Colonic mucosa (tissue), 4 donors: ENCODE measurements around the gene TSPAN10. TPM values are rescaled to one million over a fixed set of nuclear protein-coding genes. Genes with fewer than 3 reads are reported as not detected.

Experiments used
- DNase-seq: peaks from one replicate; pipeline ENCODE4 v3.0.0-alpha.2; 2020
- H3K27ac ChIP-seq: fragments of 200-600 bp; one replicate; pipeline ENCODE4 v1.8.0; 2021
- H3K27me3 ChIP-seq: fragments of 200-600 bp; one replicate; pipeline ENCODE4 v1.8.0; 2021
- H3K36me3 ChIP-seq: fragments of 200-600 bp; one replicate; pipeline ENCODE4 v1.8.0; 2021
- H3K4me1 ChIP-seq: fragments of 200-600 bp; one replicate; pipeline ENCODE4 v1.8.0; 2021; ENCODE audit warnings: mild to moderate bottlenecking
- H3K4me3 ChIP-seq: fragments of 200-600 bp; one replicate; pipeline ENCODE4 v1.8.0; 2021
- H3K9ac ChIP-seq, 2 donors: one replicate each; pipeline ENCODE4 v1.7.0; 2013; ENCODE audit warnings: control low read depth in 2 of 2, low read depth in 2 of 2, low read length in 2 of 2
- H3K9me3 ChIP-seq: fragments of 200-600 bp; one replicate; pipeline ENCODE4 v1.8.0; 2021
- CTCF ChIP-seq: fragments of 200-600 bp; IDR thresholded peaks from one replicate; pipeline ENCODE4 v1.8.0; 2022; ENCODE audit warnings: antibody characterized with exemption, mild to moderate bottlenecking
- intact Hi-C: fragments of 100-400 bp; cut with DNase I; formaldehyde crosslinking; loops from one replicate; pipeline ENCODE4 v1.14.1; 2022
- total RNA-seq, 2 donors: library from RNA; stranded (reverse); fragmentation: NEBNext Ultra II Directional in 1 of 2; extraction: Animal tissue kit (Norgen Biotek cat#: 25700) in 1 of 2; gene quantifications; one replicate each; pipeline ENCODE4 v1.2.1, GENCODE V29; 2021
- donor health status: healthy.
- donor health status: DM: no; HTN: no; CAD: no.
- donor health status: DM: no; HTN: no; CAD: no.

The TSPAN10 gene
- total RNA-seq, 2 donors from 2014 or later: 0.25 to 0.32 TPM

GRCh38 chr17:81682565-81683207, 45.7 kb downstream of the TSPAN10 start:
- intact Hi-C loops: no loop called here
- no peaks in the 10 kb centered on the region for H3K27me3 ChIP-seq
- peak overlapping the region; percentile 94 to 96 for H3K9ac ChIP-seq
- peaks cover 8% of the 10 kb centered on the region for H3K4me1 ChIP-seq
- no peak for DNase-seq
- no peak overlapping the region for H3K27ac ChIP-seq
- TF ChIP-seq CTCF: no peak
- H3K9me3 ChIP-seq: no peaks in the 10 kb centered on the region
- peaks cover 12% of the 10 kb centered on the region for H3K36me3 ChIP-seq
- H3K4me3 ChIP-seq: peak overlapping the region; percentile 99

- peak overlapping the region; percentile 94 to 96 for H3K9ac ChIP-seq
- no peaks in the 10 kb centered on the region for H3K9me3 ChIP-seq
- no peak for DNase-seq
- intact Hi-C loops: no loop called here
- H3K27ac ChIP-seq: peak overlapping the region; percentile 55
- TF ChIP-seq CTCF: no peak
- H3K4me3 ChIP-seq: peak overlapping the region; percentile 99
- H3K36me3 ChIP-seq: peaks cover 12% of the 10 kb centered on the region
- H3K4me1 ChIP-seq: peaks cover 8% of the 10 kb centered on the region
- H3K27me3 ChIP-seq: no peaks in the 10 kb centered on the region
These were observed 46.2 kb downstream of the TSPAN10 start for GRCh38 chr17:81683208-81683583.

GRCh38 chr17:81683584-81684441, 46.8 kb downstream of the TSPAN10 start, which contains the start of the genes ARL16 and HGS:
Gene ARL16, minus strand, starts transcription at chr17:81683797. Its CDS starts 44 bp downstream, at chr17:81683753.
Gene HGS, plus strand, starts transcription at chr17:81684011. Its CDS starts 56 bp downstream, at chr17:81684067.
- DNase-seq: peak; percentile 98
- no peaks in the 10 kb centered on the region for H3K9me3 ChIP-seq
- peak within 1 kb of the TSS; percentile 94 to 98 for H3K9ac ChIP-seq
- H3K36me3 ChIP-seq: peaks cover 16% of the 10 kb centered on the region
- H3K4me1 ChIP-seq: peaks cover 8% of the 10 kb centered on the region
- TF ChIP-seq CTCF: no peak
- no peaks in the 10 kb centered on the region for H3K27me3 ChIP-seq
- H3K27ac ChIP-seq: peak within 1 kb of the TSS; percentile 71
- H3K4me3 ChIP-seq: peak within 1 kb of the TSS; percentile 99
- intact Hi-C loops: no loop called here

GRCh38 chr17:81684442-81684911, 47.5 kb downstream of the TSPAN10 start:
- intact Hi-C loops: no loop called here
- Histone ChIP-seq H3K27ac (peak overlapping the region; percentile 71), H3K4me3 (peak overlapping the region; percentile 99), H3K4me1 (peaks cover 8% of the 10 kb centered on the region), H3K9ac (peak overlapping the region; percentile 94 to 98), H3K9me3 (no peaks in the 10 kb centered on the region), H3K36me3 (peaks cover 17% of the 10 kb centered on the region), H3K27me3 (no peaks in the 10 kb centered on the region)
- DNase-seq: no peak
- no peak for TF ChIP-seq CTCF

GRCh38 chr17:81685108-81685507, 48.1 kb downstream of the TSPAN10 start:
- H3K4me1 ChIP-seq: peaks cover 8% of the 10 kb centered on the region
- H3K36me3 ChIP-seq: peaks cover 17% of the 10 kb centered on the region
- peak overlapping the region; percentile 94 to 98 for H3K9ac ChIP-seq
- H3K4me3 ChIP-seq: peak overlapping the region; percentile 99
- DNase-seq: no peak
- H3K27ac ChIP-seq: no peak overlapping the region
- no peaks in the 10 kb centered on the region for H3K9me3 ChIP-seq
- H3K27me3 ChIP-seq: no peaks in the 10 kb centered on the region
- no peak for TF ChIP-seq CTCF
- intact Hi-C loops: no loop called here
